Renal pelvis (tissue), 4 donors: ENCODE data around the gene ANKRD29. TPM values are rescaled to one million over a fixed set of nuclear protein-coding genes. Genes with fewer than 3 reads are reported as not detected.
"Not testable (repeated sequence)": the region's sequence is repeated elsewhere in the genome, so short reads cannot be mapped to it uniquely, and the experiment has no call there.

Experiments used
- DNase-seq: peaks from one replicate; pipeline ENCODE4 v3.0.0-alpha.2; 2013
- polyA plus RNA-seq, 3 donors: library from polyadenylated mRNA; unstranded; fragments of 120-200 nt; gene quantifications; one replicate each; pipeline ENCODE4 v1.2.1, GENCODE V29; 2013; ENCODE audit not compliant: insufficient read length in 3 of 3

ANKRD29 gene
- polyA plus RNA-seq, 3 donors = 0.58 to 1.1 (median 0.96) TPM

- DNase-seq = no peak
Observed at GRCh38 chr18:23645568-23646175, 17.0 kb downstream of the ANKRD29 start.

DNA sequence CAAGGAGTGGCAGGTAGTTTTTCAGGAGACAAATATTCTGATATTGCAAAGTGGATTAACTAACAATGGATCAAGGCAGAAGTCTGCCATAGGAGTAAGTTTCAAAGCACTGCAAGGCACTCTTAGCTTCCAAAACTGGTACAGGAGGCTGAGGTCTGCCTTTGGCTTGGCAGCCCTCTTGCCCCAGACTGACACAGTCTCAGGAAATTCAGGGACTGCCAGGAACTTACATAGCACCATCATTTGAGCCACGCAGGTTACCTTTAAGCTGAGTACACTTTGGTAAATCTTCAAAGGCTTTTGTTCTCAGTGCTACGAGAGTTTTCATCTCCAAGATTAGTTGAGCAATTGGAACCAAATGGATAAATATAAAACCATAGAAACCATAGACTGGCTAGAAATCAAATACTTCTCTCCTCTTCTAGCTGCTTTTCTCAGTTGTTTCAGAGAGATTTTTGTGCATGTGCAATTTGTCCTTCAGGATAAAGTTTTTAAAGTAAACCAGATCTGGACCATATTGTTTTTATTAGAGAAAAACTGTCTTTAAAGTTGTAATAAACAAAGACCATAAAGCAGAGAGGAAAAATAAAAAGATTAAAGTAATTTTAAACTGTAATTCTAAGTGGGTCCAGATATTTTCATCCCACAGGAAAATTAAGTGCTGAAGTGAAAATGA lies 18.8 kb downstream of the ANKRD29 start:
- DNase-seq = no peak

- no peak for DNase-seq
Observed at GRCh38 chr18:23641937-23642666, 20.6 kb downstream of the ANKRD29 start.

DNA sequence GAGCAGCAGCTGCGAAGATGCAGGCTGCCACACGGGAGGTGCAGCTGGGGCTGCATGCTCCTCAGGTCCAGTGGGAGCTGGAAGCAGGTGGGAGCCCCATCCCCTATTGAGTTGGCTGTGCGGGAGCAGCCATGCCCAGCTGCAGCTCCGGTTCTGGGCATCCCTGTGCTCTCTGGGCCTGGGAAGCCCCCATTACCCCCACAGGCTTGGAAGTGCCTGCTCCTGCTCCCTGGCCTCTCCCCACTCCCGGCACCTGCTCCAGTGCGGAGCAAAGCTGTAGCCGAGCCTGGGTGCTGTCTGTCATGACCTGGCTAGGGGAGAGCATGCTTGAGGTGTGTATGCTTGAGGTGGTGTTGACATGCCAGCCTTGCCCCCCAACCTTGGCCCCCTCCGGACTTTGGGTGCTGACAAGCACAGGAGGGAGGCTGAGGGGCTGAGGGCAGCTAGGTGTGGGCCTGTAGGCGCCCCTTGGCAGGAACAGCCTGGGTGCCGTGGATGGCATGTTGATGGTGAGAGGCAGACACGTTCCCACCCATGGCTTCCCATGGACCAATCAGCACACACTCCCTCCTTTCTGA lies 21.5 kb downstream of the ANKRD29 start:
- DNase-seq = no peak

- DNase-seq = no peak
Observed at GRCh38 chr18:23640052-23640451, 22.7 kb downstream of the ANKRD29 start.

GRCh38 chr18:23636433-23636832 lies 26.3 kb downstream of the ANKRD29 start:
- DNase-seq = not testable (repeated sequence)

GRCh38 chr18:23636071-23636399 lies 26.7 kb downstream of the ANKRD29 start:
- DNase-seq = no peak

DNA sequence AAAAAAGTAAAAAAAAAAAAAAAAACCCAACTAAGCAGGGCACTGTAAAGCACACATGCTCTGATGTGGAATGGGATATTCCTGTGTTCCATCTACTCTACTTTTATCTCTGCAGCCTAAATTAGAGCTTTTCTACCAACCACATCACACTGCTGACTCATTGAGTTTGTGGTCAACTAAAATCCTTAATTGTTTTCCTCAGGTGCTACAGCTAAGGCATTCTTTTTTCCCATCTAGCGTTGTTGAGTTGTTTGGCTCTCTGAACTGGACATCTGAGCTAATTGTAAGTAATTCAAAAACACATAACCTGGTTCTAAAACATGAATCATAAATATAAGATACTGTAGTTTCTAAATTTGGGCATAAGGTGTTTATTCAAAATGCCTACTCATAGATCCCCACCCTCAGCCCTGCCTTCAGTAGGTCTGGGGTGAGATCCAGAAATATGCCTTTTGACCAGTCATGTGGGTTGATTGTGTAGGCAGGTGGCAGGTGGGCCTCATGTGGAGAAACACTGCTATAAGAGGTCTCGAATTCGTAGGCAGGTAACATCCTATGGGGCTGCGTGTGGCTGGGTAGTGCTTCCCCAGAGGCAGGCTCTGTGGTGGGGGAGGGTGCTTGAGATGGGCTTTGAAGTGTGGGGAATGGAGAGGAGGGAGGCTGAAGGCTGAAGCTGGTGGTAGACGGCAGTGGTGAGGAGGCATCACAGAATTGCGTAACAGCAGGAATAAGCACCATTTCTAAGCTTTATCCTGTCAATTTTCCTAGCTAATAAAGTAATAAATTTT lies 27.2 kb downstream of the ANKRD29 start:
- no peak for DNase-seq

DNA sequence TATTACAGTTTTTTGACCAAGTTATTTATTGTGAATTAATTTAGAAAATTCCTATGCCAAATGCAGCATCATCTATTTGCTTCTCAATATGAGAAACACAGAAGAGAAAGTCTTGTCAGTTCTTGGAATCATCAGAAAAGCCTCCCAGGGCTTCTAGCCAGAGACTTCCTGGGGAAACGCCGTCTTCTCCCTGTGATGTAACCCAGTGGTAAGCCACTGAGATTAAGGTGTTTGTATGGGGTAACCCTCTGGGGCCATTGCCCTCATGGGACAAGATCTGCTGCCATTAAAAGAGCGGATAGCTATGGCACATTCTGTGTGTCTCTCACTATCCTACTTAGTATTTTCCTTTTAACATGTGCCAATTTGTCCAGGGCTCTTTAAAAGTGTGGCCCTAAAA lies 28.0 kb downstream of the ANKRD29 start:
- no peak for DNase-seq

- DNase-seq = no peak
Observed at GRCh38 chr18:23632615-23633014, 30.1 kb downstream of the ANKRD29 start.

DNA sequence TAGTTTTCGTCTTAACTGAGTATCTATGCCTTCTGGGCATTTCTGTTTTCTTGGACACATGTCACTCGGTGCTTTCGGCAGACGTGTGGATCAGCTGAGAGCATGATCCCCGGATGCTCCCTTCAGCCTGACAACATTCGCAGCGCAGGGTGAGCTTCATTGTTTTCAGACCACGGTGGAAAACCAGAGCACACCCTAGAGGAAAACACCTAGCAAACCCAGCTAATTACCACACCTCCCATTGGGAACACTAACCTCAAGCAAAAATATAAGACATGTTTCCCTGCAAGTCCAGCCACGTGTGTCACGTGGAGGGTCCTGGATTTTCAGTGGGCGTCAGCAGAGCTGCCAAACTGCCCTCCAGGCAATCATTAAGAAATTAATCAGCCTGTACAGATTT lies 31.0 kb downstream of the ANKRD29 start:
- DNase-seq = no peak

DNA sequence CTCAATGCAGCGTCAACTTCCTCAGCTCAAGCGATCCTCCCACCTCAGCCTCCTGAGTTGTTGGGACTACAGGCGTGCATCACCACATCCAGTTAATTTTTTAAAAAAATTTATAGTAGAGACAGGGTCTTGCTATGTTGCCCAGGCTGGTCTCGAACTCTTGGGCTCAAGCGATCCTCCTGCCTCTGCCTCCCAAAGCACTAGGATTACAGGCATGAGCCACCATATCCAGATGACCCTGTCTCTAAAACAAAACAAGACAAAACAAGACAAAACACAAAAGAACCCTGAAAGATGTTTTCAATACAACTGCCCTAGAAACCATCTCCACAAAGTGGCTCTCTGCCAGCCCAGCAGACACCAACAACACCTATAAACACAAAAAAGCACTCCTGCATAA lies 31.4 kb downstream of the ANKRD29 start:
- no peak for DNase-seq

DNA sequence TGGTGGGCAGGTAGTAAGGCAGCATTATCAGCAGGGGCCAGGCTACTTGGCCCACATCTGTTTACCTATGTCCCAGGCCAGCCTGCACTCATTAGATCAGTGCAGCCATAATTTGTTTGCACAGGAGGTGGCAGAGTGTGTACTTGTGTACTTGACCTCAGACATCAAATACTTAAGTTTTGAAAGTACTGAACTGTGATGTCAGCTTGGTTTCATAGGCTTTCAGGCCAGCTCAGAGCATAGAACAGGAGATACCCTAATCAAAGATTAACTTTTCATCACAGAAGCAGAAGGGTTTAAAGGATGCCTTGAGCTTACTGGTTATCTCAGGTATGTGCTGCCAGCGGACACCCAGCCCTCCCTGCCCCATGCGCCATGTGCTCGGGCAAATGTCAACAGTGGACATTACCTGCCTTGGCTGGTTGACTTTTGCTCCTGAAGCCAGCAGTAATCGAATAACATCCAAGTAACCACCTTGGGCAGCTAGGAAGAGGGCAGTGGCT lies 33.2 kb downstream of the ANKRD29 start:
- DNase-seq = no peak

- no peak for DNase-seq
Observed at GRCh38 chr18:23627970-23628369, 34.7 kb downstream of the ANKRD29 start.

DNA sequence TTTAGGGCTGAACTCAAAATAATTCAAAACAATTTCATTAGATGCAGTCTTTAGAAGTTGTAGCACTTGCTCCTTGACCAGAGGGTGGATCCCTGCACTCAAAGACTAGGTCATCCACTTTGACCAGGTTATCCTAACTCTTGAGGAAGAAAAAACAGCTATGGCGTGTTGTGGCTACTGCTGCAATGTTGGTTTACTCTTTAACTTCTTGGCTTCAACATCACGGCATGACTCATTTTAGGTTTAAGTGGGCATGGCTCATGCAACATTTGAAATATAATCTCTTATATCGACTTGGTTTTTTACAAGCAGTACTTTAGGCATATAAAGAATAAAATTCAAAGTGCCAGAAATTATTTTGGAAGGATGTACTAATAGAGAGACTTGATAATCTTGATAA lies 35.4 kb downstream of the ANKRD29 start:
- DNase-seq = no peak

DNA sequence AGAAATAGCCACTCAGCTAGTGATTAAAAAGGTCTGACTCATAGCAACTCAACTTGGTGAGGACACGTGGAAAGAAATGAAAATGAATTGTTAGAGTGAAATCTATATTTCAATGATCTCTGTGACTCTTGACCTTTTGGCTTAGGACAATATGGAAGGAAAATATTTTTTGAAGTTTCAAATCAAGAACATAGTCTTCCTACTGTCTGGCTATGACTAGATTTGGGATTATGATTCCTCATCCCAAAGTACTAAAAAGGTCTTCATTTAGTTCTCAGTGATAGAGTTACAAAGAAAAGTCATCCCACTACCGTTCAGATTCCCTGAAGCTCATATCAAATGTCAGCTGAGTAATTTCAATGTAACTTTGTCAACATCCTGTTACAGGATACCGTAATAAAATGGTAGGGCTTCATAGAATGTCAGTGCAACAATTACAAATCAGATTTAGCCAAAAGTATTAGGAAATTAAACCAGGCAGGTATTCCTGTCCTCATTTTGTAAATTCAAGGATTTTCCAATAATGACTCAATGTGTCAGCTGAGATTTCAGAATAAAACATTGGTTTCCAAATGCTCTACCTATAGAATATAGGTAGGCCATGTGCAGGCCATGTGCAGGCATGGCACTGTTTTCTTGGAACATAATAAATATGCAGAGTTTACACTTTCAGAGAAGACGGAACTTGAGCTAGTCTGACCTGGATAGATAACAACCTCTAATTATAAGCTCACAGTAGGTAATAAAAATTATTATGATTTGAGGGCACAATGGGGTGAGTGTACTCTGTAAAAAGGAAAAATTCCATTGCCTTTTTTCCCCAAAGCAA lies 36.0 kb downstream of the ANKRD29 start:
- DNase-seq = no peak

- no peak for DNase-seq
Observed at GRCh38 chr18:23623040-23623439, 39.7 kb downstream of the ANKRD29 start.

DNA sequence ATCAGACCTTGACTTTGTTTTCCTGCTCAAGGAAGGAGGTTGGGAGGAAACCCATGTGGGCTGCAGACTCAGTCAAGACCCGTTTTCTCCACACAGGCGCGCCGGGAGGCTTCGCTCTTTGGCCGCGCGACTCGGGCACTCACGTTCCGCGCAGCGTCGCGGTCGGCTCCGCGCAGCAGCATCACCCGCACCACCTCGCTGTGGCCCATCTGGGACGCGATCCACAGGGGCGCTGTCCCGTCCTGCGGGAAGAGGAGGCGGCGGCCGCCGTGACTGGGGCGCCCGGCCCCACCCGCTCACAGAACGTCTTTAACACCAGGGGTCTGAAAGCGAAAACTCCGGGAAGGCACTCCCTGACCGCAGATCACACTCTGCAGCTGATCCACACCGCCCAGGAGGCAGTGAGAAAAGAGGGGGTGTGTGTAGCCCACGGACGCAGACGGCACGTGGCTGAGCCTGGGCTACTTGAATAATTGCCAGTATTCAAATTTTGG lies 43.3 kb downstream of the ANKRD29 start:
- no peak for DNase-seq

DNA sequence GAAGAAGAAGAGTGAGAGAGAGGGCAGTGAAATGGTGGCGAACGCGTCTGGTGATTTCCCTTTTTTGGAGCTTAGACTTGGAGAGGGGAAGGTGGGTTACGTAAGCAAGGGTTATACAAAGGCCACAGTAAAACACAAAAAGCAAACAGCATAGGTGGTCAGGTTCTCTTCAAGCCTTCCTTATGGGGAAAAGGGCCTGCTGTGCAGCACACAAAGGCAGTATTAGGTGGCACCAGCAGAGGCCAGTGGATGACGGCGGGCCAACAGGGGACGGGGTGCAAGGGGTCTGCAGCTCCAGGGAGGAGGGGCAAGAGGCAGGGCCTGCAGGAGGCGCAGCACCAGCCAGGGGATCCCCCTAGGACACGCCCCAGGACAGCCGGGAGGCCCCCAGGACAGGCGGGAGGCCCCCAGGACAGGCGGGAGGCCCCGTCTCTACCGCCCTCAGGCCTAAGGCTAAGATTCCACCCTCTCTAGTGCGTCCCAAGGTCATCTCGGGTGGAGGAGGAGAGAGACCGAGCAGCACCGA lies 43.8 kb downstream of the ANKRD29 start:
- no peak for DNase-seq

DNA sequence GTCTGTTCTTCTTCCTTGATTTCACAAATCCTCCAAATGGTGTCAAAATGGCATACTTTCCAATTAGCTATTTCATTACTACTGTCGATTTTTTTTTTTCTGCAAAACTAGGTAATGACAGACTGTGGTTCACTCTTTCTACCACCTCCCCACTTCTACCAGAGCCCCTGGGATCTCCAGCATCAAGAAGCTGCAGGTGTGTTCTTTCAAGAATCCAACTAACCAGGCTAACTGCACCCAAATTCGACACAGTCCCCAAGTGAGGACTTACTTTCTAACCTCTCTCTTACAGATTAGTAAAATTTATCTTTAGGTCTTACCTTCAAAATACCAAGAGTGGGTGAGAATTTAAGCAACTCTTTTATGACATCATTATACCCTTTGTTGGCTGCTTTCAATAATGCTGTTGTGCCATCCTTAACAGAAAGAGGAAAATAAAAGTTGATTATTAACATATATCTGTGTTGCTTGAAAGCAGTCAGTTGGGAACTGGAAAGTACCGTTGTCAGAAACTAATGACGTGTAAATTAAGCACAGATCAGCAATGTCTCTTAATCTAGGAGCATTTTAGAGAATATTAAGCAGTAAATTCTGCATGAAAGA lies 45.2 kb downstream of the ANKRD29 start:
- DNase-seq = no peak
